ENCODE results near the gene CLEC3A.

- TF ChIP-seq POLR2A (IDR thresholded peaks at IDR 0.05) (no peak), CTCF (IDR thresholded peaks at IDR 0.05 in 4 of 5, conservative IDR thresholded peaks at IDR 0.05 in 1 of 5) (no peak)
Measured at GRCh38 chr16:78035012-78035411, 12.7 kb downstream of the CLEC3A start.
